Activated CD4-positive, alpha-beta T cell treated with anti-CD3 and anti-CD28 coated beads, Interleukin-2, amount 10 ng/mL, durations not matched to agents 7 days and 5 days (primary cell): ENCODE results near the gene VTCN1. TPM values are rescaled to one million over a fixed set of nuclear protein-coding genes. Genes with fewer than 3 reads are reported as not detected.

ENCODE experiments used
- CTCF ChIA-PET: fragments of 350-600 bp; sonication (Branson Sonifier 250); formaldehyde crosslinking; loops from one replicate; lab custom pipeline; 2021; ENCODE audit warnings: antibody characterized with exemption; lab: Charles Lee
- POLR2A ChIA-PET: fragments of 350-600 bp; sonication (Branson Sonifier 250); formaldehyde crosslinking; loops from one replicate; lab custom pipeline; 2021; ENCODE audit warnings: antibody characterized with exemption; lab: Charles Lee
- DNase-seq: peaks from one replicate; pipeline ENCODE4 v3.0.0-alpha.2; 2020
- H3K27ac Mint-ChIP-seq: one replicate; pipeline ENCODE4 v1.8.0; 2021; ENCODE audit warnings: mild to moderate bottlenecking, moderate library complexity, mixed read lengths
- H3K27me3 Mint-ChIP-seq: one replicate; pipeline ENCODE4 v1.8.0; 2021; ENCODE audit warnings: mixed read lengths
- H3K36me3 Mint-ChIP-seq: one replicate; pipeline ENCODE4 v1.8.0; 2021; ENCODE audit warnings: low read depth, mixed read lengths
- H3K4me1 Mint-ChIP-seq: one replicate; pipeline ENCODE4 v1.8.0; 2021; ENCODE audit warnings: mixed read lengths
- H3K4me3 Mint-ChIP-seq: one replicate; pipeline ENCODE4 v1.8.0; 2021; ENCODE audit warnings: mild to moderate bottlenecking, moderate library complexity, mixed read lengths
- H3K9me3 Mint-ChIP-seq: one replicate; pipeline ENCODE4 v1.8.0; 2021; ENCODE audit warnings: mixed read lengths
- total RNA-seq, 2 experiments: library from RNA; stranded (reverse); gene quantifications; one replicate each; pipeline ENCODE4 v1.2.3, GENCODE V29; 2021

Gene VTCN1
- total RNA-seq, 2 experiments from 2014 or later: not detected

GRCh38 chr1:117231748-117232373, 21.1 kb upstream of the VTCN1 start:
- Mint-ChIP-seq H3K4me3 (no peak overlapping the region), H3K36me3 (no peaks in the 10 kb centered on the region), H3K9me3 (peaks cover 6% of the 10 kb centered on the region), H3K4me1 (no peaks in the 10 kb centered on the region), H3K27me3 (peaks cover 2% of the 10 kb centered on the region), H3K27ac (no peak overlapping the region)
- ChIA-PET CTCF (interaction anchor here (0.9 kb wide), 1 partner anchor 9 kb away, joined by 3 read pairs; no protein-coding TSS in a partner anchor), POLR2A (no interaction called here)
- no peak for DNase-seq

GRCh38 chr1:117231312-117231711, 20.6 kb upstream of the VTCN1 start:
- ChIA-PET CTCF (no interaction called here), POLR2A (no interaction called here)
- DNase-seq: no peak
- Mint-ChIP-seq H3K9me3 (peaks cover 6% of the 10 kb centered on the region), H3K4me3 (no peak overlapping the region), H3K4me1 (no peaks in the 10 kb centered on the region), H3K27me3 (peaks cover 2% of the 10 kb centered on the region), H3K36me3 (no peaks in the 10 kb centered on the region), H3K27ac (no peak overlapping the region)

- CTCF ChIA-PET: interaction anchor here (1.1 kb wide), 1 partner anchor 13 kb away, joined by 3 read pairs; no protein-coding TSS in a partner anchor
- no peaks in the 10 kb centered on the region for H3K4me1 Mint-ChIP-seq
- peaks cover 6% of the 10 kb centered on the region for H3K9me3 Mint-ChIP-seq
- no peak overlapping the region for H3K27ac Mint-ChIP-seq
- no peak for DNase-seq
- no peaks in the 10 kb centered on the region for H3K27me3 Mint-ChIP-seq
- H3K4me3 Mint-ChIP-seq: no peak overlapping the region
- POLR2A ChIA-PET: no interaction called here
- no peaks in the 10 kb centered on the region for H3K36me3 Mint-ChIP-seq
Measured at GRCh38 chr1:117229217-117229616, 18.5 kb upstream of the VTCN1 start.

GRCh38 chr1:117225931-117226330, 15.2 kb upstream of the VTCN1 start:
- CTCF ChIA-PET: no interaction called here
- no peaks in the 10 kb centered on the region for H3K27me3 Mint-ChIP-seq
- POLR2A ChIA-PET: no interaction called here
- H3K36me3 Mint-ChIP-seq: no peaks in the 10 kb centered on the region
- H3K4me3 Mint-ChIP-seq: no peak overlapping the region
- no peak overlapping the region for H3K27ac Mint-ChIP-seq
- no peaks in the 10 kb centered on the region for H3K4me1 Mint-ChIP-seq
- DNase-seq: no peak
- peaks cover 2% of the 10 kb centered on the region for H3K9me3 Mint-ChIP-seq

- Mint-ChIP-seq H3K27me3 (no peaks in the 10 kb centered on the region), H3K4me3 (no peak overlapping the region), H3K27ac (no peak overlapping the region), H3K4me1 (no peaks in the 10 kb centered on the region), H3K36me3 (peaks cover 2% of the 10 kb centered on the region), H3K9me3 (peaks cover 3% of the 10 kb centered on the region)
- DNase-seq: no peak
- ChIA-PET POLR2A (no interaction called here), CTCF (interaction anchor here (2.1 kb wide), 1 partner anchor 23 kb away, joined by 5 read pairs; no protein-coding TSS in a partner anchor)
Measured at GRCh38 chr1:117216718-117217117, 6.0 kb upstream of the VTCN1 start.

- ChIA-PET CTCF (interaction anchor here (0.5 to 2.1 kb wide), 2 partner anchors 24 to 748 kb away, joined by 3 to 5 read pairs; no protein-coding TSS in a partner anchor), POLR2A (no interaction called here)
- peaks cover 2% of the 10 kb centered on the region for H3K36me3 Mint-ChIP-seq
- no peak overlapping the region for H3K4me3 Mint-ChIP-seq
- H3K27ac Mint-ChIP-seq: no peak overlapping the region
- peaks cover 3% of the 10 kb centered on the region for H3K9me3 Mint-ChIP-seq
- no peaks in the 10 kb centered on the region for H3K27me3 Mint-ChIP-seq
- DNase-seq: no peak
- no peaks in the 10 kb centered on the region for H3K4me1 Mint-ChIP-seq
Measured at GRCh38 chr1:117215733-117216462, 5.2 kb upstream of the VTCN1 start.

- Mint-ChIP-seq H3K27me3 (no peaks in the 10 kb centered on the region), H3K27ac (no peak overlapping the region), H3K4me3 (no peak overlapping the region), H3K36me3 (peaks cover 2% of the 10 kb centered on the region), H3K4me1 (no peaks in the 10 kb centered on the region), H3K9me3 (peaks cover 3% of the 10 kb centered on the region)
- ChIA-PET CTCF (interaction anchor here (0.5 to 0.6 kb wide), 2 partner anchors 620 to 747 kb away, joined by 3 read pairs; no protein-coding TSS in a partner anchor), POLR2A (no interaction called here)
- no peak for DNase-seq
Measured at GRCh38 chr1:117215019-117215418, 4.3 kb upstream of the VTCN1 start.

GRCh38 chr1:117213046-117213445, 2.3 kb upstream of the VTCN1 start:
- Mint-ChIP-seq H3K36me3 (no peaks in the 10 kb centered on the region), H3K4me3 (no peak overlapping the region), H3K27me3 (no peaks in the 10 kb centered on the region), H3K4me1 (no peaks in the 10 kb centered on the region), H3K27ac (no peak overlapping the region), H3K9me3 (peaks cover 3% of the 10 kb centered on the region)
- no peak for DNase-seq
- POLR2A ChIA-PET: no interaction called here
- CTCF ChIA-PET: no interaction called here

- Mint-ChIP-seq H3K36me3 (no peaks in the 10 kb centered on the region), H3K4me3 (no peak overlapping the region), H3K9me3 (no peaks in the 10 kb centered on the region), H3K4me1 (no peaks in the 10 kb centered on the region), H3K27me3 (peaks cover 8% of the 10 kb centered on the region), H3K27ac (no peak overlapping the region)
- ChIA-PET POLR2A (no interaction called here), CTCF (no interaction called here)
- no peak for DNase-seq
Measured at GRCh38 chr1:117210386-117210785, 341 bp downstream of the VTCN1 start.

GRCh38 chr1:117209094-117209493, 1.6 kb downstream of the VTCN1 start:
- Mint-ChIP-seq H3K27me3 (peaks cover 9% of the 10 kb centered on the region), H3K36me3 (no peaks in the 10 kb centered on the region), H3K9me3 (no peaks in the 10 kb centered on the region), H3K27ac (no peak overlapping the region), H3K4me1 (no peaks in the 10 kb centered on the region), H3K4me3 (no peak overlapping the region)
- no peak for DNase-seq
- CTCF ChIA-PET: no interaction called here
- POLR2A ChIA-PET: no interaction called here

- CTCF ChIA-PET: no interaction called here
- Mint-ChIP-seq H3K4me1 (no peaks in the 10 kb centered on the region), H3K27ac (no peak overlapping the region), H3K4me3 (no peak overlapping the region), H3K36me3 (no peaks in the 10 kb centered on the region), H3K27me3 (peaks cover 9% of the 10 kb centered on the region), H3K9me3 (no peaks in the 10 kb centered on the region)
- DNase-seq: no peak
- POLR2A ChIA-PET: no interaction called here
Measured at GRCh38 chr1:117208580-117208979, 2.1 kb downstream of the VTCN1 start.

GRCh38 chr1:117205368-117205767, 5.4 kb downstream of the VTCN1 start:
- peaks cover 24% of the 10 kb centered on the region for H3K27me3 Mint-ChIP-seq
- no peak for DNase-seq
- no peaks in the 10 kb centered on the region for H3K4me1 Mint-ChIP-seq
- CTCF ChIA-PET: interaction anchor here (0.6 kb wide), 1 partner anchor 120 kb away, joined by 3 read pairs; no protein-coding TSS in a partner anchor
- H3K36me3 Mint-ChIP-seq: no peaks in the 10 kb centered on the region
- POLR2A ChIA-PET: no interaction called here
- H3K27ac Mint-ChIP-seq: no peak overlapping the region
- H3K9me3 Mint-ChIP-seq: no peaks in the 10 kb centered on the region
- H3K4me3 Mint-ChIP-seq: no peak overlapping the region

- H3K27ac Mint-ChIP-seq: no peak overlapping the region
- no peaks in the 10 kb centered on the region for H3K4me1 Mint-ChIP-seq
- no peak overlapping the region for H3K4me3 Mint-ChIP-seq
- CTCF ChIA-PET: interaction anchor here (0.6 kb wide), 1 partner anchor 225 kb away, joined by 4 read pairs; no protein-coding TSS in a partner anchor
- H3K9me3 Mint-ChIP-seq: no peaks in the 10 kb centered on the region
- POLR2A ChIA-PET: no interaction called here
- peaks cover 22% of the 10 kb centered on the region for H3K27me3 Mint-ChIP-seq
- DNase-seq: no peak
- no peaks in the 10 kb centered on the region for H3K36me3 Mint-ChIP-seq
Measured at GRCh38 chr1:117201808-117202207, 8.9 kb downstream of the VTCN1 start.
